Right forelimb (tissue), 1 donor: ENCODE data around the gene IQCN.

Source experiments
- DNase-seq: peaks from one replicate; pipeline ENCODE4 v3.0.0-alpha.2; 2018

Gene IQCN

DNA sequence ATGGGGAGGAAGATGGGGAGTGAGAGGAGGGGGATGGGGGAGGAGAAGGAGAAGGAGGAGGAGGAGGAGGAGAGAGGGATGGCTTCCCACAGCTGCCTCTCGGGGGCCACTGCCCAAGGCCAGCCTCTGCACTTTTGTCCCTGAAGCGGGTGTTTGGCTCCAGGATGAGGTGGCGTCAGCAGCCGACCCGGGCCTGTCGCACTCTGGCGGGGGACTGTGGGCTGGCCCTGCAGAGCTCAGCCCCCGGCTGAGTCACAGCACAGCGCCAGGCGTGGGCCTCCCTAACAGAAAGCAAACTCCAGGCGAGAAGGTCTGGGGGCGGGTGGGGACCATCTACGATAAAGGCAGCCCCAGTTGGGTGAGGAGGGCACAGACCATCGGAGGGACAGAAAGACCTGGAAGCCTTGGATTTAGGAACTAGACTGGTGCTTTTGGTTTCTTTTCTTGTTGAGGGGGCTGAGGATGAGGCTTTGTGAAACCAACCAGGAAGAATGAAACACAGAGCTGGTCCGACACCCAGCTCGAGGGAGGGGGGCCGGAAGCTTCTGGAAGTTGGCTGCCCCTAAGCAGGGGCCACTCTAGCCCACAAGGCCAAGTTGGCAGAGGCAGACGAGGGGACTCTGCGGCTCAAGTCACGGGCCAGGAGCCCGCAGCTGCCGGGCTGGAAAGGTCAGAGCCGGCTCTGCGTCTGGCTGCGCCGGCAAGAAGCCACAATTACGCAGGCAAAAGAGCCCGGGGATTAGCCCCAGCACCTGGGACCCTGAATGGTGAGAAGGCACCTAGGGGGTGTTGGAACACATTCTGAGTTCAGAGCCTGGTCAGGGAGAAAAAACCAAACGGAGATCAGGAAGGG lies 30.4 kb upstream of the IQCN start:
- DNase-seq = peak; percentile 88

DNA sequence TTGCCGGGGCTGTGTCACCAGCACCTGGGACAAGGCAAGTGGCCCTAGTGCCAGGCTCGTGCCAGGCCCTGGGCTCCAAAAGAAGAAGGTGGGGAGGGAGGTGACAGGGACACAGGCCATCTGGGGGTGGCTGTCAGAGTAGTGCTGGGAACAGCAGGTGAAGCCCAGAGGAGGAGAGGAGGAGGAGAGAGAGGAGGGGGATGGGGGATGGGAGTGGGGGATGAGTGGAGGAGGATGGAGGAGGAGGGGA lies 29.9 kb upstream of the IQCN start:
- no peak for DNase-seq

DNA sequence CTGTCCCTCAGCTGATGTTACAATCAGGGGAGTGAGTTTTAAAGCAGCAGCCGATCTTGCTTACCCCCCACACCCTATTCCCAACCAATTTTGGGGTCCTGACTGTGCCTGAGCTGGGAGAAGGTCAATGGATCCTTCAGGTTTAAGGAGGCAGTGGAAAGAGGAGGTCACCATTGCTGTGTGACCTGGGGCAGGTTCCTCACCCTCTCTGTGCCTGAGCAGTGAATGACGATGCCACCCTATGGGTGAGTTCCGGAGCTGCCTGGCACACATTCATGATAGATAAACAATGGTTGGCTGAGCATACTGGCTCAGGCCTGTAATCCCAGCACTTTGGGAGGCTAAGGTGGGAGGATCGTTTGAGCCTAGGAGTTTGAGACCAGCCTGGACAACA lies 27.5 kb upstream of the IQCN start:
- no peak for DNase-seq

DNA sequence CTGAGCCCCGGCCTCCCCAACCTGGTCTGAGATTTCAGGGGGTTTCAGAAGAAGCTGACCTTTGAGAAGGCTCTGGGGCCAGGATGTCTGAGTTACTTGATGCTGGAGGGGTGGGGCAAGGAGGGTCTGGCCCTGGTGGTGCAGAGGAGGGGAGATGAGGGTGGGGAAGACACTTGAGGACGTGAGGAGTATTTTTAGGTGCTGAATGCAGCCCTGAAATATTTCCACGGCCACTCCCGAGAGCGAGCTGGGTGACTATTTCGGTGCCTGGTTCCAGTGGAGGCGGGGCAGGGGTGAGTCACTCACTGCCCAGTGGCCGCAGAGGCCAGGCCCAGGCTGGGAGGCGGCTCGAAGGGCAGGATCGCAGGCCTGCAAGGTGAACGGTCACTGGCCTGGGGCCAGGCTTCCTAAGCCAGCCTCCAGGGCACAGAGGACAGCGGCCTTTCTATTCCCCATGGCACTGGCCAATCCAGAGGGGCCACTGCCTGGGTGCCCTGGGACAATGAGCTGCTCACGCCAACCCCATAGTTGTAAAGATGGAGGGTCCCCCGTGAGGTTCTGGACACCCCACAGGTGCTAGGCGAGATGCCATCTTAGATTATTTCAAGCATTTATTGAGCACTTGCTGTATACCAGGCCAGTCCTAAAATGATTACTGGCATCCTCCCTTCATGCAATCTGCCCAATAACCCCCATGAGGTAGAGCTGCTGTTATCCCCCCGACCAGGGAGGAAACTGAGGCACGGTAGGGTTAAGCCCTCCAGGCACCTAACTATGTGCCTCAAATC lies 26.9 kb upstream of the IQCN start:
- DNase-seq = no peak

DNA sequence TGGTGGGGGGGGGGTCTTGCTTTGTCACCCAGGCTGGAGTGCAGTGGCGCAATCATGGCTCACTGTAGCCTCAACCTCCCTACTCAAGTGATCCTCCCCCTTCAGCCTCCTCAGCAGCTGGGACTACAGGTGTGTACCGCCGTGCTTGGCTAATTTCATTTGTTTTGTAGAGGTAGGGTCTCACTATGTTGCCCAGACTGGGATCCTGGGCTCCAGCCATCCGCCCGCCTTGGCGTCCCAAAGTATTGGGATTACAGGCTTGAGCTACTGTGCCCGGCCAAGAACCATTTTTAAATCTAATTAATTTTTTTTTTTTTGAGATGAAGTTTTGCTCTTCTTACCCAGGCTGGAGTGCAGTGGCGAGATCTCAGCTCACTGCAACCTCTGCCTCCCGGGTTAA lies 25.4 kb upstream of the IQCN start:
- no peak for DNase-seq

DNA sequence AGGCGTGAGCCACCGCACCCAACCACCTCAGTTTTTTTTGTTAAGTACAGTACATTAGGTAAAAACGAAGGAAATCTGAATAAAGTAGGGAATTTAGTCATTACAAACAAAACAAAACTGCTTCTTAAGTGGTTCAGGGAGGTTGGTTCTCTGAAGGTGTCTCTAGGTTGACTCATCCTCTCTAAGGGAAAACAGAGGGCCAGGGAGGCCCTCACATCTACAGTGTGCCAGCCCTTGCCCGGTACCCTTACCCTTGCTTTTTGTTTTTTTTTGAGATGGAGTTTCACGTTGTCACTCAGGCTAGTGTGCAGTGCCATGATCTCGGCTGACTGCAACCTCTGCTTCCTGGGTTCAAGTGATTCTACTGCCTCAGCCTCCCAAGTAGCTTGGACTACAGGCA lies 24.3 kb upstream of the IQCN start:
- DNase-seq = no peak

DNA sequence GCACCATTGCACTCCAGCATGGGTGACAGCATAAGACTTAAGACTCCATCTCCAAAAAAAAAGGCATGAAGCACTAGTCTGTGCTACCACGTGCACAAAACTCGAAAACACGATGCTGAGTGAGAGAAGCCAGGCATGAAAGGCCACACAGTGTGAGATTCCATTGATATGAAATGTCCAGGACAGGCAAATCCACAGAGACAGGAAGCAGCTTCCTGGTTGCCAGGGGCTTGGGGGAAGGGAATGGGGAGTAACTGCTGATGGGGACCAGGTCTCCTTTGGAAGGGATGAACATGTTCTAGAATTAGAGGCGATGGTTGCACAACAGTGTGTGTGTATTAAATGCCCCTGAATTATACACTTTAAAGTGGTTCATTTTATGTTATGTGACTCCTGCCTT lies 23.1 kb upstream of the IQCN start:
- DNase-seq = no peak

DNA sequence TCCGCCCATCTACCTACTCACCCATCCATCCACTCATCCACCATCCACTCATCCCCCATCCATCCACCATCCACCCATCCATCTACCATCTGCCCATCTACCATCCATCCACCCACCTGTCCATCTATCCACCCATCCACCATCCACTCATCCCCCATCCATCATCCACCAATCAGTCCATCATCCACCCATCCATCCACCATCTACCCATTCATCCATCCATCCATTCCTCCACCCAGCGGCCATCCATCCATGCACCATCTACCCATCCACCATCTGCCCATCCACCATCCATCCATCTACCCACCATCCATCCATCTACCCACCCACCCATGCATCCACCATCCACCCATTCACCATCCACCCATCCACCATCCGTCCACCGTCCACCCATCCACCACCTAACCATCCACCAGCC lies 20.8 kb upstream of the IQCN start:
- no peak for DNase-seq

DNA sequence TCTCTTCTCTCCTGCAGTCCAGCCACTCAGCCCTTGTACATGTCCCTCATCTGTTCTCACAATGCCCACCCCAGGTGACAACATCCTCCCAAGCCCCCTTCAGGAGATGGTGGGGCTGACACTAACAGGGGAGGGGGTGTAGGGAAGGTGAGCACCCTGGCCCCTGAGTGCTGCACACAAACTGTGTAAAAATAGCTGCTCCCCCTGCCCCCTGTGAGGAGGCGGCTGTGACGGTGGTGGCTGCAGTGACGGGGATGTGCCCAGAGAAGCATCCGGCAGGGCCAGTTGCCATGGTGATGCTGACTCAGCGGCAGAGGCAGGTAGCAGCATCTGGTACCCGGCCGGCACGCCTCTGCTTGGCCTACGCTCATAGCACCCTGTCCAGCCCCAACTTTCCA lies 20.2 kb upstream of the IQCN start:
- no peak for DNase-seq

DNA sequence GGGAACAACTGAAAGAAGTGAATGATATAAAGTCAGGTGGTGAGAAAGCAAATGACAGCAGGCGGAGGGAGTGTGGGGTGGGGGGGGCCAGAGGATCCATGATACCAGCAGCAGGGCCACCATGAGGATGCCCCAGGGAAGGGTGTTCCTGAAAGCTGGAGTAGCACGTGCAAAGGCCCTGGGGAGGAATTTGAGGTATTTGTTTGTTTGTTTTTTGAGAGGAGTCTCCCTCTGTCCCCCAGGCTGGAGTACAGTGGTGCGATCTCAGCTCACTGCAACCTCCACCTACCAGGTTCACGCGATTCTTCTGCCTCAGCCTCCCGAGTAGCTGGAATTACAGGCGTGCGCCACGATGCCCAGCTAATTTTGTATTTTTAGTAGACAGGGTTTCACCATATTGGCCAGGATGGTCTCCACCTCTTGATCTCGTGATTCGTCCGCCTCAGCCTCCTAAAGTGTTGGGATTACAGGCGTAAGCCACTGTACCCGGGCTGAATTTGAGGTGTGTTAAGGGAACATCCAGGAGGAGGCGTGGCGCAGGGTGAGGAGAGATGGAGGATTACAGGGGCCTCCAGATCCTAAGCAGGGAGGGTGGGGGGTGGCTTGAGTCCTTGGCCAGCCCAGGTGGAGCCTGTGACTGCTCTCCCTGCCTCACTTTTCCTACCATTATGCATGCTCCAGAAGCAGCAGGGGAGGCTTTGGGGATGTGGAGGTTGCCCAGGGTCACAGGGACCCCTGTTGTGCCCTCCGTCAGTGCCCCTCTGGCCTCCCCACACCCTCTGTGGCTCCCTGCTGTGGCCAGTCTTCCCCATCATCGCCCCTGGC lies 19.6 kb upstream of the IQCN start:
- DNase-seq = no peak

DNA sequence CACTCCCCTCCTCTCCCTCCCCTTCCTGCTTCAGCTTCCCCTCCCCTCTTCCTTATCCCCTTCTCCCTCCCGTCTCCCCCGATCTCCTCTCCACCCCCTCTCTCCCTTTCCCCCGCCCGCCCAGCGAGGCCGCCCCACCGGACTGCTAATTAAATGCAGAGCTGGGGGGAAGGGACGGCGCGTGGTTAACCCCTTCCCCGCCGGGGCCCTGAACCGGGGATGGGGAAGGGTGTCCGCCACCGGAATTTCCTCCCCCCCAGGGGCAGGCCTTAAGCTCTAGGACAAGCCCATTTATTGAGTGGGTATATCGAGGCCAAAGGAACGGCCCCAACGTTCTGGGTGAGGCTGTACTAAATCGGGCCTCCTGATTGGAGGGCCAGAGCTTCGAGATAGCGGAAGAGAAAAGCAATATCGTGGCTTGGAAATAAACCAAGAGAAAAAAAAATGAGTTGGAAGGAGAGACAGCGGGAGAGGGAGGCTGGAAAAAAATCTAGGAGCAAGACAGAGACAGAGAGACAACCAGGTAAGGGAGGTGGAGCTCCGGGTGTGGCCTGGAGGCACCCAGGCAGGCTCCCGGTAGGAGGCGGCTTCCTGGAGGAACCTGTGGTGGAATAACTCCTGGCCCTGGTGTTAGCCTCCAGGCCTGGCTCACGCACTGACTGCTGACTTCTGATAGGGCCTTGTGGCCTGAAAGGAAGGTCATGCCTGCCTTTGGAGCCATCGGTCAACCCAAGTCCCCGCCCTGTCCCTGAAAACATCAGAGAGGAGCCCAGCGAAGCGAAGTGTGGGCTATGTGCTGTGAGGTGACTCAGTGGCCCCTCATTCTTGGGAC lies 18.8 kb upstream of the IQCN start:
- peak; percentile 90 for DNase-seq

DNA sequence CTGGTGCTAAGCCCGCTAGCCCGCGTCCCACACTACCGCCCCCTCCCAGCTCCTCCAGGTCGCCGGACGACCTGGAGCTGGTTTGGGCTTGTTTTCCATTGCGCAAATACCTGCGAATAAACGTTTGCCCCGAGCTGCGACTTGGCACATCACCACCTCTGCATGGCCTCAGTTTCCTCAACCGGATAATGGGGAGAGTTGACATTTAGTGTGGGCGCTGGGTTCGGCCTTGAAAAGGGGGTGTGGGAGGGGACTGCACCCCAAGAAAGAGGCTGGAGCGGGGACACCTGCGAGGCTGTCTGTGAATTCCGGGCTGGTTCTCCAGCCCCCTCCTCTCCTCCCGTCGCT lies 18.2 kb upstream of the IQCN start:
- no peak for DNase-seq

DNA sequence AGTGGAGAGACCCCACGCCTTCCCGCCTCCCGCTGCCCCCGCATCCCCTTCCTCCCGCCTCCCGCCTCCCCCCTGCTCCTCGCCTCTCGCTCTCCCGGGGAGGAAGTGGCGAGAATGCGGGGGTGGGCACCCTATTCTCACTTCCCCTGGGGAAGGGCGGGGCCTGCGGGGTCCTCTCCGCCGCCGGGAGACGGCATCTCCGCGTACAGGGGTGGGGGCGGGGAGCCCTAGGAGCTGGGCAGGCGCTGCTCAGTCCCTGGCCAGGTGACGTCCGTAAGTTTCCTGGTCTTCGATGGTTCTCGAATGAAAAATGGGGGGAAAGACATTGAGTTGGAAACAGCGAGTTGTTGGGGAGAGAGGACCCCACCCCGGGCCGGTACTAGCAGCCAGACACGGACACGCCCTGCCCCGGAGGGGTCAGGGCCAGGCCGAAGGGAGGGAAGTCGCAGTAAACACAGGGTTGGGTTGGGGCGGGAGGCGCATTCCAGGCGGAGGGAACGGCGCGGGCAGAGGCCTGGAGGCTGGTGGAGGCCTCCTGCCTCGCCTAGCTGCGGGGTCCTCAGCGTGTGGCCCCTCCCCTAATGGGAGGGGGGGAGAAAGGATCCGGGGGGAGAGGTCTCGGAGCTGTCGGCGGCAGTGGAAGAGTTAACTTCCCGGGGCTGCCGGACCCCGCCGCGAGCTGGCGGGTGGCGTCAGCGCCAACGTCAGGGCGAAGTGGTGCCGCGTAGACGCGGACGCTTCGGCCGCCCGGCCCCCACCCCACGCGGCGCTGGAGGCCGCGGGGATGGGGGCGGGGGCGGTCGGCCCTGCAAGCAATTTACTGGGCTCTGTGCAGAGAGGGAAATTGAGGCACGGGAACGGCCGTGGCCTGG lies 17.6 kb upstream of the IQCN start:
- peak; percentile 90 for DNase-seq

DNA sequence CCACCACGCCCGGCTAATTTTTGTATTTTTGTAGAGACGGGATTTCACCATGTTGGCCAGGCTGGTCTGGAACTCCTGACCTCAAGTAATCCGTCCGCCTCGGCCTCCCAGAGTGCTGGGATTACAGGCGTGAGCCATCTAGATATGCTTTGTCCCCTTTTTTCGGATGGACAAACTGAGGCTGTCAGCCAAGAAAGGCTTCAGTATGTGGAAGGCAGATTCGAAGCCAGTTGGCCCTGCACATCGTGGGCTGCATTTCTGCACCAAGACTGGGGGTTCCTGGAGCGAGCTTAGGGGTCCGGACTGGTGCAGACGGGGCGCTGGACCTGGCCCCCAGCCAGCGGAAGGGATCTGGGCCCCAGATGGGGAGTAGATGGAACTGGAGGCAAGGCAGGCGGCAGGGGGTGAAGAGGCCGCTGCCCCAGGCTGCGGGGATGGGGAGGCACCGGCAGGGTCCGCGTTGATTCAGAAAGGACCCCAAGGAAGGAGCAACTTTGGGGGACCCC lies 16.8 kb upstream of the IQCN start:
- DNase-seq = no peak

DNA sequence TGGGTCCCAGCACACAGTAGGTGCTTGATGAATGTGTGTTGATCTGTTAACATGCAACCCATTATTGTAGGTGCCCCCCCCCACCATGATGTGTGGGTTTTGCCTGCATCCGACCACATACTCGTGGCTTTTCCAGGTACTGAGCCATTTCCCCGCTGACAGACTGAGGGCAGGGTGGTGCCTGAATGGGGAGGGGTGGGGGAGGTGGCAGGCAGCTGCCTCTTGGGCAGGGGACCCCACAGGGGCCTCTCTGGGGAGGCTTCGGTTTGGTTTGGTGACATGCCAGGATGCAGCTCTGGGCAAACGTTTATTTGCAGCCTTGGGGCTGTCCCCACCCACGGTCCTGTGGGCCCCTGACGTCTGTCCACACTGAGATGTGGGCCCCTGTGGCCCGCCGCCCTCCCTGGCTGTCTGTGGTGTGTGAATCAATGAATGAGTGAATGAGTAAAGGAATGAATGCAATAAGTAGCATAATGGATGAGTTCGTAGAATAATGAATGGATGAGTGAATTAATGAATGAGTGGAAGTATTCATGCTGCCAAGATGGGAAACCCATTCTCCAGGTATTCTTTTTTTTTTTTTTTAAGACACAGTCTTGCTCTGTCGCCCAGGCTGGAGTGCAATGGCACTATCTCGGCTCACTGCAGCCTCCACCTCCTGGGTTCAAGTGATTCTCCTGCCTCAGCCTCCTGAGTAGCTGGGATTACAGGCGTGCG lies 16.2 kb upstream of the IQCN start:
- DNase-seq = no peak

DNA sequence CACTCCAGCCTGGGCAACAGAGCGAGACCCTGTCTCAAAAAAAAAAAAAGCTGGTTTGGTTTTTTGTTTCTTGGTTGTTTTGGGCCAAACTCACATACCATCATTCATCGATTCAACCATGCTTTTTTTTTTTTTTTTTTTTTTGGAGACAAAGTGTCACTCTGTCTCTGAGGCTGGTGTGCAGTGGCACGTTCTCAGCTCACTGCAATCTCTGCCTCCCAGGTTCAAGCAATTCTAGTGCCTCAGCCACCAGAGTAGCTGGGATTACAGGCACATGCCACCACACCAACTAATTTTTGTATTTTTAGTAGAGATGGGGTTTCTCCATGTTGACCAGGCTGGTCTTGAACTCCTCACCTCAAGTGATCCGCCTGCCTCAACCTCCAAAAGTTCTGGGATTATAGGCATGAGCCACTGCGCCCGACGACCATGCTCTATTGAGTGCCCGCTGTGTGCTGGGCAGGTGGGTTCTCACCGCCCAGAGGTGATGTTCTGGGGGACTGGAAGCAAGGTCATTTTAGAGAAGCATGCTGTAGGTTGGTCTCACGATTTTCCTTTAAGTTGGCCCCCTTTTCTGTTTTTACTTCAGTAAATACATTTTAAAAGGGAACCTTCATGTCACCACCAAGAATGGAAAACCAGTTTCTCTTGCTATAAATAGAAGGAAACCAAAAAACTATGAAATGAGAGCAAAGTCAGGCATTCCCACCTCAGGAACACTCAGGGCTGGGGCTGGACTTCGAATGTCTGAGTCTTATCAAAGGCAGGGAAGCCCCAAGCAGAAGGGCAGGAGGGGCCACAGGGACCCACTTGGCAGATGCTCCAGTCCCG lies 15.4 kb upstream of the IQCN start:
- no peak for DNase-seq

DNA sequence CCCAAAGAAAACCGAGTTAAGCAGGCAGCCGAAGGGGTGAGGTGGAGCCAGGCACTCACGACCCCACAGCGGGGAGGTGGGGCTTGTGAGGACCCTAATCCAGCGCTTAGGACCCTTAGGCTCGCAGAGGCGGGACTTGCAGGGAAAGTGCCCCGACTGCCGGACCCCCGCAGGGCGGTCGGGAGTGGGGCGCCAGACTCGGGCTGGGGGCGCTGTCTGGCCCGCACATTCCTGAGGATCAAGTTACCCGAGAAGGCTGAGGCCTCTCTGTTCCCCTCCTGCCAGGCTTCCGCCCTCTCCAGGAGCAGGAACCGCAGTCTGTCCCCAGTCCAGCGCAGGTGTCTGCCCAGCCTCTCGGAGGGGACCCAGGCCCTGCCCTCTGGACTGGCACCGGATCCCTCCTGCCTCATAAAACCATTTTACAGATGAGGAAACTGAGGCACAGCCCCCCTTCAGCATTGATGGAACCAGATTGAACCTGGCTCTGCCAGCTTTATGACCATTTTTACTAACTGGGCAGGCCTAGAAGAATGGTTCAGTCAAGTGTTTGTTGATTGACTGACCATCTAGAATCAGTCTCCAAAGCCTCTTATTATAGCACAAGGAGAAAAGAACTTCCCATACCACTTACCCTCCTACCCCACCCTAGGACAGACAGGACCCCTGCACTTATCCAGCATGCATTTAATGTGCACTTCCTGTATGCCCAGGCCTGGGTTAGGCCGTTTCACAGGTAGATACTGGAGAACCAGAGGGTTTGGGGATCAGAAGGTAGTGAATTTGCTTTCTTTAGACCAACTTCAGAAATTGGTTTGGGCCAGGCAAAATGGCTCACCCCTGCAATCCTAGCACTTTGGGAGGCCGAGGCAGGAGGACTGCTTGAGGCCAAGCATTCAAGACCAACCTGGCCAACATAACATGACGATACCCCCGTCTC lies 13.9 kb upstream of the IQCN start:
- DNase-seq = peak; percentile 61

DNA sequence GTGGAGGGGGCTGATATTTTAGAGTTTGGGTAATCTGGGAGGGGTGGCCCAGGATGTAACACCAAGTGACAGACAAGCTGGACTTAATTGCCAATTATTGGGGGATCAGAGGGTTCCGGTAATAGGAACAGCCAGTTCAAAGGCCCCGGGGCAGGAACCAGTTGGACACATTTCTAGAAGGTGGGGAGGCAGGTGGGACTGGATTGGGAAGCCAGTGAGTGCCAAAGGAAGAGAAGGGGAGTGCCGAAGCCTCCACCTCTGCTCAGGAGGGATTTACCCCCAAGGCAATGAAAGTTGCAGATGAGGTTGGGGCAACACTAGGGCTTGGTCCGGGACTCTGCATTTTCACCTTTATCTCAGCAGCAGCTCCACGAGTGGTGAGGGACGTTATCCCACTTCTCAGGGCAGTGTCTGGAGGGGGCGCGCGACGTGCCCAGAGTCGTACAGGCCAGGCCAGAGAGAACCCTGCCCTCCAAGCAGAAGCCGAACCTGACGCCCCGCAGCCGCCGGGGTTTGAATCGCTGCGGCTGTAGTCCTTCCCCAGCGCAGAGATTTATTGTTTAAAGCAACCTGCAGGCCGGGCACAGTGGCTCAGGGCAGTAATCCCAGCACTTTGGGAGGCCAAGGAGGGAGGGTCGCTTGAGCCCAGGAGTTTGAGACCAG lies 12.9 kb upstream of the IQCN start:
- no peak for DNase-seq
